ENCODE data around the gene FIGLA. TPM values are rescaled to one million over a fixed set of nuclear protein-coding genes. Genes with fewer than 3 reads are reported as not detected.

FIGLA gene
- not detected for total RNA-seq

- no peak within 1 kb of the TSS for H3K27ac Mint-ChIP-seq
- no peak for DNase-seq
Observed at GRCh38 chr2:70790136-70790828, at the start of gene FIGLA. Gene FIGLA, minus strand, starts transcription at chr2:70790643. Its CDS starts 5 bp downstream, at chr2:70790638.

DNA sequence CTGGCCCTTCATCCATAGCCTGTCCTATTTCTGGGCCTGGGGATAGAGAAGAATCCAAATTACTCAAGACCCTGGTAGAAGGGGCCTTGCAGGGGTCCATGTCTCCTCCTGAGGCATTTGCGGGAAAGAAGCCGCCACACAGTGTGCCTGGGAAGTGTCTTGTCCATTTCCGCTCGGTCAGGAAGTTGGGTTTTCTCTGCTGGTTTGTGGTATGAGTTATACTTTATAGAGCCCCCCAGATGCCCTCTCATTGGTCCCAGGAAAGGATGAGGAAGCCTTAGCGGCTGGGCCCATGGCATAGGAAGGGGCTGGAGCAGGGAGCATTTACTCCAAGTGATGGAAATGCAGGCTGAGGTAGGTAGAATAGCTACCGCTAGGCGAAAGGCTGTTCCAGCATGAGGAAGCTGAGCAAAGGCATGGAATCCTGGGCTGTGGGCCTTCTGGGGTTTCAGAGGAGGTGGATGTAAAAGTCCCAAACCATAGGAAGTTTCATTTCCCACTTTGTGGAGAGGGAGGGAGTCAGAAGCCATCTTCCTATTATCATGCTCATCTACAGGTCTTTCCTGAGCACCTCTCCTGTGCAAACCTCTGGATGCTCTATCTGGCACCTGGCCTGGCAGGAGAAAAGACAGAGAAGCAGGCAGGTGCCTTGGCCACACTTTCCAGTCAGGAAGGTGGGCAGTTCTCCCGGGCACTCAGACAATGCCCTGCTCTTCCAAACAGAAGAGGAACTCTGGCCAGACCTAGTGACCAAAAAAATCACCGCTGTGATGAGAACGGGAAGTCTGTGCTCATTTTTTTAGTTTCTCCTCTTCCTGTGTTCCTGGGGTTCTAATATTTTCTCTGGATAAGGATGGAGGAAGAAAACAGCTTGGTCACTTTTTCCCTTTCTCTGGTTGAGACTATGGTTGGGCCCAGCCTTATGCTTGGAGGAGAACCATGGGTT lies 47.8 kb upstream of the FIGLA start:
- no peaks in the 10 kb centered on the region for H3K9me3 Mint-ChIP-seq (ENCODE audit: insufficient read depth)
- no peaks in the 10 kb centered on the region for H3K36me3 Mint-ChIP-seq (ENCODE audit: low read depth)
- peaks cover 9% of the 10 kb centered on the region for H3K27me3 Mint-ChIP-seq (ENCODE audit: low read depth)
- POLR2A ChIA-PET = no interaction called here
- CTCF ChIA-PET = no interaction called here
- DNase-seq (no peak), ATAC-seq (no peak)
- H3K4me1 Mint-ChIP-seq (ENCODE audit: low read depth) = no peaks in the 10 kb centered on the region
- H3K4me3 Mint-ChIP-seq = no peak overlapping the region
- no peak overlapping the region for H3K27ac Mint-ChIP-seq

More at GRCh38 chr2:70790136-70790828, at the start of gene FIGLA:
- POLR2A ChIA-PET = no interaction called here
- Mint-ChIP-seq H3K4me1 (ENCODE audit: low read depth) (peaks cover 5% of the 10 kb centered on the region), H3K9me3 (ENCODE audit: insufficient read depth) (no peaks in the 10 kb centered on the region), H3K36me3 (ENCODE audit: low read depth) (no peaks in the 10 kb centered on the region), H3K4me3 (peak within 1 kb of the TSS; percentile 65), H3K27me3 (ENCODE audit: low read depth) (peaks cover 53% of the 10 kb centered on the region)
- peak; percentile 27 for ATAC-seq
- CTCF ChIA-PET = interaction anchor here (0.6 to 4.9 kb wide), 14 partner anchors 21 to 161 kb away, joined by 3 to 31 read pairs (median 4); partner anchors contain the start of gene ADD2

- Mint-ChIP-seq H3K27me3 (ENCODE audit: low read depth) (peaks cover 4% of the 10 kb centered on the region), H3K4me1 (ENCODE audit: low read depth) (no peaks in the 10 kb centered on the region), H3K27ac (no peak within 1 kb of the TSS), H3K9me3 (ENCODE audit: insufficient read depth) (no peaks in the 10 kb centered on the region), H3K4me3 (no peak within 1 kb of the TSS), H3K36me3 (ENCODE audit: low read depth) (no peaks in the 10 kb centered on the region)
- POLR2A ChIA-PET = no interaction called here
- DNase-seq (no peak), ATAC-seq (no peak)
- CTCF ChIA-PET = no interaction called here
Observed at GRCh38 chr2:70835643-70836042, 45.2 kb upstream of the FIGLA start, which contains the start of gene CD207. Gene CD207, minus strand, starts transcription at chr2:70835816. Its CDS starts 40 bp downstream, at chr2:70835776.

DNA sequence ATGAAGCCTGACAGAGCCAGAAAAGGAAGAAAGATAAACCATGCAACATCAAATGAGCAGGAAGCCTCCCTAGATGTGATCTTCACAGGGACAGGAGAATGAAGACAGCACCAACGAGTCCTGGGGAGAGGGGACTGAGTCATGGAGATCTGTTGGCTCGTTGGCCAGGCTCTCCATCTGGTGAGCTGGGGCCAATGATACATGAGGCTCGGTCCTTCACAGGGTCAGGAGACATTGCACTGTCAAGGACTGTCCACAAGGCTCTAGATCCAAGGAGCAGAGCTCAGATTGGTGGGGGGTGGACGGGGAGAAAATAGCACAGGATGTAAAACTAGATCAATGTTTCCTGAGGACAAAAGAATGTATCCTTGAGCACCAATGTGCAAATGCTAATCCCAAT lies 44.4 kb upstream of the FIGLA start:
- Mint-ChIP-seq H3K9me3 (ENCODE audit: insufficient read depth) (no peaks in the 10 kb centered on the region), H3K27ac (no peak overlapping the region), H3K4me1 (ENCODE audit: low read depth) (no peaks in the 10 kb centered on the region), H3K4me3 (no peak overlapping the region), H3K36me3 (ENCODE audit: low read depth) (no peaks in the 10 kb centered on the region), H3K27me3 (ENCODE audit: low read depth) (peaks cover 3% of the 10 kb centered on the region)
- ChIA-PET CTCF (no interaction called here), POLR2A (no interaction called here)
- no peak for ATAC-seq
- DNase-seq = no peak

- Mint-ChIP-seq H3K9me3 (ENCODE audit: insufficient read depth) (no peaks in the 10 kb centered on the region), H3K4me1 (ENCODE audit: low read depth) (no peaks in the 10 kb centered on the region), H3K36me3 (ENCODE audit: low read depth) (no peaks in the 10 kb centered on the region), H3K4me3 (no peak overlapping the region), H3K27me3 (ENCODE audit: low read depth) (peaks cover 3% of the 10 kb centered on the region), H3K27ac (no peak overlapping the region)
- ChIA-PET CTCF (no interaction called here), POLR2A (no interaction called here)
- DNase-seq (no peak), ATAC-seq (no peak)
Observed at GRCh38 chr2:70834106-70834505, 43.7 kb upstream of the FIGLA start.

DNA sequence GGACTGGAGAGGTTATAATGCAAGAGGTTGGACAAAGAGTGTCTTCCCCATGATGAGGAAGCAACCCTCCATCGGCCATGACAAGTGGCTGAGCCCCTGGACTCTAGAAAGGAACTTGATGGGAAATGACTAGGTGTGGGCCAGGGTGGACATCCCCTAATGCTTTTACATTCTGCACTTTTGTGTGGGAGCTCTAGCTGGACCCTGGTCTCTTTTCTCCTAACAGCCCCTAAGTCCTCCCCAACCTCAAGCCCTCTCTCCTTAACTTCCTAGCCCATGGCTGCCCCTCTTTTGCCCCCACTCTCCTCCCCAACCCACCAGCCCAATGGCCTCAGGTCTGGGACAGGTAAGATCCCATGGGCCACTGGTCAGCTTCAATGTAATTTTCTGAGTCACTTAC lies 42.8 kb upstream of the FIGLA start:
- Mint-ChIP-seq H3K27ac (no peak overlapping the region), H3K4me3 (no peak overlapping the region), H3K27me3 (ENCODE audit: low read depth) (peaks cover 3% of the 10 kb centered on the region), H3K9me3 (ENCODE audit: insufficient read depth) (no peaks in the 10 kb centered on the region), H3K36me3 (ENCODE audit: low read depth) (no peaks in the 10 kb centered on the region), H3K4me1 (ENCODE audit: low read depth) (no peaks in the 10 kb centered on the region)
- POLR2A ChIA-PET = no interaction called here
- CTCF ChIA-PET = no interaction called here
- no peak for DNase-seq
- no peak for ATAC-seq

- no peak for ATAC-seq
- Mint-ChIP-seq H3K4me1 (ENCODE audit: low read depth) (no peaks in the 10 kb centered on the region), H3K36me3 (ENCODE audit: low read depth) (no peaks in the 10 kb centered on the region), H3K9me3 (ENCODE audit: insufficient read depth) (no peaks in the 10 kb centered on the region), H3K27me3 (ENCODE audit: low read depth) (peaks cover 3% of the 10 kb centered on the region), H3K27ac (no peak overlapping the region), H3K4me3 (no peak overlapping the region)
- POLR2A ChIA-PET = no interaction called here
- CTCF ChIA-PET = no interaction called here
- no peak for DNase-seq
Observed at GRCh38 chr2:70832386-70832785, 41.9 kb upstream of the FIGLA start.

DNA sequence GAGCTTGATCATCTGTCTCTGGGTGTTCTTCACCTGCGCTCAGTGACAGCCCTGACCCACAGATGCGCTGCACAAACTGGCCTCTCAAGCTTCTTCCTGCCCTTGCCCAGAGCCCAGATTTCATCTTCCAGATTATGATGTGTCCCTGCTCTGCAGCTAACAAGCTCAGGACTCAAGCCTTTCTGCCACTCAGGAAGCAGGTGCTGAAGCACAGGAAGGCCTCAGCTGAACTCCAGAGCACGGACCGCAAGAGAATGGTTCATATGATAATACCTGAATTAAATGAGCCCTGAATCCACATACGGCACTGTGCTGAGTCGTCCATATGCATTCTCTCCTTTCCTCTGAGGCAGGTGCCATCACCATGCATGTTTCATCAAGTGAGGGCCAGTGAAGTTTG lies 41.4 kb upstream of the FIGLA start:
- H3K27me3 Mint-ChIP-seq (ENCODE audit: low read depth) = peaks cover 3% of the 10 kb centered on the region
- no peaks in the 10 kb centered on the region for H3K36me3 Mint-ChIP-seq (ENCODE audit: low read depth)
- CTCF ChIA-PET = no interaction called here
- ATAC-seq (no peak), DNase-seq (no peak)
- H3K4me1 Mint-ChIP-seq (ENCODE audit: low read depth) = peaks cover 4% of the 10 kb centered on the region
- no peaks in the 10 kb centered on the region for H3K9me3 Mint-ChIP-seq (ENCODE audit: insufficient read depth)
- no peak overlapping the region for H3K4me3 Mint-ChIP-seq
- POLR2A ChIA-PET = no interaction called here
- H3K27ac Mint-ChIP-seq = no peak overlapping the region

- H3K27me3 Mint-ChIP-seq (ENCODE audit: low read depth) = no peaks in the 10 kb centered on the region
- no peak overlapping the region for H3K4me3 Mint-ChIP-seq
- H3K4me1 Mint-ChIP-seq (ENCODE audit: low read depth) = peaks cover 9% of the 10 kb centered on the region
- POLR2A ChIA-PET = no interaction called here
- no peak overlapping the region for H3K27ac Mint-ChIP-seq
- no peak for ATAC-seq
- DNase-seq = no peak
- CTCF ChIA-PET = interaction anchor here (0.9 kb wide), 2 partner anchors 10 to 31 kb away, joined by 5 read pairs; no protein-coding TSS in a partner anchor
- no peaks in the 10 kb centered on the region for H3K9me3 Mint-ChIP-seq (ENCODE audit: insufficient read depth)
- no peaks in the 10 kb centered on the region for H3K36me3 Mint-ChIP-seq (ENCODE audit: low read depth)
Observed at GRCh38 chr2:70830366-70830765, 39.9 kb upstream of the FIGLA start.

GRCh38 chr2:70829916-70830315 lies 39.5 kb upstream of the FIGLA start:
- DNase-seq = no peak
- Mint-ChIP-seq H3K27me3 (ENCODE audit: low read depth) (no peaks in the 10 kb centered on the region), H3K4me1 (ENCODE audit: low read depth) (peaks cover 9% of the 10 kb centered on the region), H3K4me3 (no peak overlapping the region), H3K9me3 (ENCODE audit: insufficient read depth) (no peaks in the 10 kb centered on the region), H3K27ac (peak overlapping the region; percentile 35), H3K36me3 (ENCODE audit: low read depth) (no peaks in the 10 kb centered on the region)
- ATAC-seq = no peak
- ChIA-PET POLR2A (no interaction called here), CTCF (interaction anchor here (0.9 kb wide), 1 partner anchor 31 kb away, joined by 5 read pairs; no protein-coding TSS in a partner anchor)

DNA sequence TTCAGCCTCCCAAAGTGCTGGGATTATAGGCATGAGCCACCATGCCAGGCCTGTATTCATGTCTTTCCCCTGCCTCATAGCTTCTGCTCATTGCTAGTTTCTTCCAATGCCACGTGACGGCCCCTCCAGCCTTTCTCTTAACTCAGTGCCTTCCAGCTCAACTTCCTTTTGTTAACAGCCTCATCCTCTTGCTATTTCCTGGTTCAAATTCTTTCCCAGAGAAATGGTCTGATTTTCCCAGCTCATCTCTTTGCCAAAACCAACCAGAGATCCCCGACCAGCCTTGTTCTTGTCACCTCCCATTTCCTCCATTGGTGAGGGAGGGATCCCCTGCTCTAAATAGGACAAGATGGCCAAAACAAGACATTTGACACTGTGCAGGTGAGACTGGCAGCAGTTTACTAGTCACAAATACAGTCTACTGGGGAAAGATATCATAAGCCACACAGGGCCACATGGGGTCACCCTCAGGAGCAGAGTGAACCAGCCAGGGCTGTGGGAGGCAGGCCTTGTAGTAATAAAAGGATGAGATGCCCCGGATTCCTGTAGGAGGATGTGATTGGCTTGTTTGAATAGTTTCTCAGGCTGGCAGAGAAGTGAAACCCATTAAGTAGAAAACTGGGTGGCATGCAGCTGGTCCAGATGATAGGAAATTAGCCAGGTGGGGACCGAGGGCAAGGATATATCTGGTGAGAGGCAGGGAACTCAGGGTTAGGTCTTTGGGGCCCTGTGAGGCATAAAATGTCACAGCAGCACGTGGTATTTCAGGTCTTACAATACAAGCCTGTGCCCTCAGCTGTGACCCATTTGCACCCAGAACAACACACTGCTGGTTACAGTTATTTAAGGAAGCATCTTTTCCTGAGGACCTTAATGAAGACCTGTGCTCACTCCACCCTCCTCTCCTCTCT lies 38.7 kb upstream of the FIGLA start:
- ChIA-PET POLR2A (interaction anchor here (0.5 kb wide), 1 partner anchor 19 kb away, joined by 3 read pairs; no protein-coding TSS in a partner anchor), CTCF (interaction anchor here (0.9 kb wide), 1 partner anchor 32 kb away, joined by 5 read pairs; no protein-coding TSS in a partner anchor)
- Mint-ChIP-seq H3K4me3 (no peak overlapping the region), H3K4me1 (ENCODE audit: low read depth) (peaks cover 11% of the 10 kb centered on the region), H3K36me3 (ENCODE audit: low read depth) (no peaks in the 10 kb centered on the region), H3K27ac (peak overlapping the region; percentile 35), H3K9me3 (ENCODE audit: insufficient read depth) (no peaks in the 10 kb centered on the region), H3K27me3 (ENCODE audit: low read depth) (no peaks in the 10 kb centered on the region)
- no peak for DNase-seq
- ATAC-seq = no peak

Data from activated CD8-positive, alpha-beta T cell treated with anti-CD3 and anti-CD28 coated beads, Interleukin-2, amount 10 ng/mL, durations not matched to agents 7 days and 5 days (primary cell).